Activated CD8-positive, alpha-beta memory T cell treated with anti-CD3 and anti-CD28 coated beads for 1 hour (primary cell): ENCODE results near the gene PAFAH1B2.
"Not testable (repeated sequence)": the region's sequence is repeated elsewhere in the genome, so short reads cannot be mapped to it uniquely, and the experiment has no call there.

Source experiments
- DNase-seq, 2 donors: peaks; one replicate each; pipeline ENCODE4 v3.0.0-alpha.2; 2020; ENCODE audit warnings: low read depth in 1 of 2; ENCODE audit errors: extremely low read depth in 1 of 2

The PAFAH1B2 gene

GRCh38 chr11:117201658-117202305 lies 57.7 kb downstream of the PAFAH1B2 start:
- no peak for DNase-seq

- no peak for DNase-seq
These were observed 58.4 kb downstream of the PAFAH1B2 start for GRCh38 chr11:117202386-117203068.

- DNase-seq, result no peak
These were observed 59.0 kb downstream of the PAFAH1B2 start for GRCh38 chr11:117203069-117203407.

GRCh38 chr11:117204283-117205080 lies 60.4 kb downstream of the PAFAH1B2 start:
- DNase-seq, result no peak

GRCh38 chr11:117205211-117205818 lies 61.2 kb downstream of the PAFAH1B2 start:
- DNase-seq, result no peak

- DNase-seq, result not testable (repeated sequence)
These were observed 62.0 kb downstream of the PAFAH1B2 start for GRCh38 chr11:117206111-117206510.

GRCh38 chr11:117206859-117207258 lies 62.8 kb downstream of the PAFAH1B2 start:
- not testable (repeated sequence) for DNase-seq

GRCh38 chr11:117207481-117207880 lies 63.4 kb downstream of the PAFAH1B2 start:
- not testable (repeated sequence) for DNase-seq

- DNase-seq, result not testable (repeated sequence)
These were observed 64.6 kb downstream of the PAFAH1B2 start for GRCh38 chr11:117208710-117209109.

- DNase-seq, result not testable (repeated sequence)
These were observed 65.5 kb downstream of the PAFAH1B2 start for GRCh38 chr11:117209351-117210125.

- no peak for DNase-seq
These were observed 66.5 kb downstream of the PAFAH1B2 start for GRCh38 chr11:117210620-117211019.

GRCh38 chr11:117212697-117213355 lies 68.7 kb downstream of the PAFAH1B2 start:
- no peak for DNase-seq

GRCh38 chr11:117214404-117215110 lies 70.5 kb downstream of the PAFAH1B2 start:
- no peak for DNase-seq

GRCh38 chr11:117217141-117218084 lies 73.3 kb downstream of the PAFAH1B2 start:
- no peak for DNase-seq

GRCh38 chr11:117218133-117218915 lies 74.2 kb downstream of the PAFAH1B2 start:
- DNase-seq, result no peak

GRCh38 chr11:117219001-117219400 lies 74.9 kb downstream of the PAFAH1B2 start:
- DNase-seq, result no peak

GRCh38 chr11:117219455-117219854 lies 75.4 kb downstream of the PAFAH1B2 start:
- no peak for DNase-seq

GRCh38 chr11:117219995-117220394 lies 75.9 kb downstream of the PAFAH1B2 start:
- DNase-seq, result no peak
